Panc1 (cell line): Measurements from ENCODE around the gene USP28.

Experiments
- TCF7L2 ChIP-seq: IDR thresholded peaks from 2 replicates; pipeline ENCODE4 v1.6.1; 2011; ENCODE audit warnings: mild to moderate bottlenecking, low read depth, low read length, inconsistent platforms
- TF ChIP-seq, protein P1 (sequence below): fragments of 450-650 bp; IDR thresholded peaks from 2 replicates; pipeline ENCODE4 v1.5.1; 2017; ENCODE audit warnings: mild to moderate bottlenecking
- TF ChIP-seq, protein P2 (sequence below), 2 experiments: IDR thresholded peaks; 2 replicates each; pipeline ENCODE4 v1.6.1; 2011 to 2012; ENCODE audit warnings: low read depth in 2 of 2, control low read depth in 1 of 2, low read length in 1 of 2, mild to moderate bottlenecking in 1 of 2, moderate library complexity in 1 of 2; ENCODE audit not compliant: insufficient read depth in 1 of 2

DNA sequence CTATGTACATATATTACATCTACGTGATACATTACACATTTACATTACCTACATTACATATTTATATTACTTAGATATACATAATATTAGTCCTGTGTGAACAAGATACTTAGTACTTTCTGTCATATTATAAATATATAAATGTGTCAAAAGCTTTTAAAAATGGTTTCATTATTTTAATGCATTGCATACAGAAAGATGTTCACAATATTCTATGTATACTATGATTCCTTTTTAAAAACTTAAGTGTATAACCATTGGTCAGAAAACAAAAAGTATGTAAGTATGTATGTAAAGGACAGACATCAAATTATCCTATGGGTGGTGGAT is 101.2 kb downstream of the USP28 start:
- TF ChIP-seq, protein P1, sequence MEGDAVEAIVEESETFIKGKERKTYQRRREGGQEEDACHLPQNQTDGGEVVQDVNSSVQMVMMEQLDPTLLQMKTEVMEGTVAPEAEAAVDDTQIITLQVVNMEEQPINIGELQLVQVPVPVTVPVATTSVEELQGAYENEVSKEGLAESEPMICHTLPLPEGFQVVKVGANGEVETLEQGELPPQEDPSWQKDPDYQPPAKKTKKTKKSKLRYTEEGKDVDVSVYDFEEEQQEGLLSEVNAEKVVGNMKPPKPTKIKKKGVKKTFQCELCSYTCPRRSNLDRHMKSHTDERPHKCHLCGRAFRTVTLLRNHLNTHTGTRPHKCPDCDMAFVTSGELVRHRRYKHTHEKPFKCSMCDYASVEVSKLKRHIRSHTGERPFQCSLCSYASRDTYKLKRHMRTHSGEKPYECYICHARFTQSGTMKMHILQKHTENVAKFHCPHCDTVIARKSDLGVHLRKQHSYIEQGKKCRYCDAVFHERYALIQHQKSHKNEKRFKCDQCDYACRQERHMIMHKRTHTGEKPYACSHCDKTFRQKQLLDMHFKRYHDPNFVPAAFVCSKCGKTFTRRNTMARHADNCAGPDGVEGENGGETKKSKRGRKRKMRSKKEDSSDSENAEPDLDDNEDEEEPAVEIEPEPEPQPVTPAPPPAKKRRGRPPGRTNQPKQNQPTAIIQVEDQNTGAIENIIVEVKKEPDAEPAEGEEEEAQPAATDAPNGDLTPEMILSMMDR = peak; percentile 71
- TF ChIP-seq, protein P2, sequence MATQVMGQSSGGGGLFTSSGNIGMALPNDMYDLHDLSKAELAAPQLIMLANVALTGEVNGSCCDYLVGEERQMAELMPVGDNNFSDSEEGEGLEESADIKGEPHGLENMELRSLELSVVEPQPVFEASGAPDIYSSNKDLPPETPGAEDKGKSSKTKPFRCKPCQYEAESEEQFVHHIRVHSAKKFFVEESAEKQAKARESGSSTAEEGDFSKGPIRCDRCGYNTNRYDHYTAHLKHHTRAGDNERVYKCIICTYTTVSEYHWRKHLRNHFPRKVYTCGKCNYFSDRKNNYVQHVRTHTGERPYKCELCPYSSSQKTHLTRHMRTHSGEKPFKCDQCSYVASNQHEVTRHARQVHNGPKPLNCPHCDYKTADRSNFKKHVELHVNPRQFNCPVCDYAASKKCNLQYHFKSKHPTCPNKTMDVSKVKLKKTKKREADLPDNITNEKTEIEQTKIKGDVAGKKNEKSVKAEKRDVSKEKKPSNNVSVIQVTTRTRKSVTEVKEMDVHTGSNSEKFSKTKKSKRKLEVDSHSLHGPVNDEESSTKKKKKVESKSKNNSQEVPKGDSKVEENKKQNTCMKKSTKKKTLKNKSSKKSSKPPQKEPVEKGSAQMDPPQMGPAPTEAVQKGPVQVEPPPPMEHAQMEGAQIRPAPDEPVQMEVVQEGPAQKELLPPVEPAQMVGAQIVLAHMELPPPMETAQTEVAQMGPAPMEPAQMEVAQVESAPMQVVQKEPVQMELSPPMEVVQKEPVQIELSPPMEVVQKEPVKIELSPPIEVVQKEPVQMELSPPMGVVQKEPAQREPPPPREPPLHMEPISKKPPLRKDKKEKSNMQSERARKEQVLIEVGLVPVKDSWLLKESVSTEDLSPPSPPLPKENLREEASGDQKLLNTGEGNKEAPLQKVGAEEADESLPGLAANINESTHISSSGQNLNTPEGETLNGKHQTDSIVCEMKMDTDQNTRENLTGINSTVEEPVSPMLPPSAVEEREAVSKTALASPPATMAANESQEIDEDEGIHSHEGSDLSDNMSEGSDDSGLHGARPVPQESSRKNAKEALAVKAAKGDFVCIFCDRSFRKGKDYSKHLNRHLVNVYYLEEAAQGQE (IDR thresholded peaks at IDR 0.05; ENCODE audit: insufficient read depth in 1 of 2, low read depth in 2 of 2, low read length in 1 of 2) = no peak
- TF ChIP-seq TCF7L2 = no peak
